Stimulated activated CD4-positive, alpha-beta T cell treated with anti-CD3 and anti-CD28 coated beads, Interleukin-15, amount 100 ng/mL, for 24 hours (primary cell): ENCODE data around the gene REELD1.
A peak's percentile ranks its signal among the peaks of the same experiment; 100 is the strongest.

ENCODE experiments used
- DNase-seq: peaks from one replicate; pipeline ENCODE4 v3.0.0-alpha.2; 2020

REELD1 gene

DNA sequence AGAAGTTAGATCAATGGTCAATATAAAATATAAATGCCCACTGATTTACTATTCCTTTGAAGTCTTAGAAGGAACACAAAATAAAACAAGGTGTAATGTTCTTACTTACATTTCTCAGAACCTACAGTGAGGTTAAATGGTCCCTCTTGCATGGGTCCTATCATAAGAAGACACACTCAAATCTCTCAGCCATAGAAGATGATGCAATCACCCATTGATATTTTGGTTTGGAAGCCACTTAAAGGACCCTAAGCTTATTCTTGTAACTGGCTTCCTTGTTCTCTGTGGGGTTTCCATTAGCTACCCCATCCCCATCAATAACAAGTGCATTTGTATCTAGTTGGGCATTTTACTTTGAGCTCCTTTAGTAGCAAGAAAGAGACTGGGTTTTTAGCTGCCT, 15.1 kb downstream of the REELD1 start:
- DNase-seq: no peak

DNA sequence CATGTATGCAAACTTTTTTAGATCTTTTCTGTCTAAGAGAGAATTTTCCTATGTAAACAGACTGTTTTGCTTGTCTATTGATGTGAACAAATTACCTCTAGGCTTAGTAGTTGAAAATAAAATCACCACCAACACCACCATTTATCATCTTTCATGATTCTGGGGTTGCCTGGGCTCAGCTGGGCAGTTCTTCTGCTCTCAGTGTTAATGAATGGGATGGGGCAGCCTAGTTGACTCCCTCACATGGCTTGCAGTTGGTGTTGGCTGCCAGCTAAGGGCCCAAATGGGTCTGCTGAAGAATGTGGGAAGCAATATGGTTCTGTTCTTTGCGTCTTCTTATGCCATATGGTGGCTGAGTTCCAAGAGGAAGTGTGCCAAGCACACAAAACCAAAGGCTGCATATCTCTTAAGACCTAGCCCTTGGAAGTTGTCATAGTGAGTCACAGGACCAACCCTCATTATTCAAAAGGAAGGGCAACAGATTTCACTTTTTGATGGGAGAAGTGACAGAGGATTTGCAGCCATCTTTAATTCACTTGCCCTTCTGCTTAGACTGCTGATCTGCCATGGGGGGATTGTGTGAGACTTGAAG, 17.9 kb downstream of the REELD1 start:
- DNase-seq: no peak

DNA sequence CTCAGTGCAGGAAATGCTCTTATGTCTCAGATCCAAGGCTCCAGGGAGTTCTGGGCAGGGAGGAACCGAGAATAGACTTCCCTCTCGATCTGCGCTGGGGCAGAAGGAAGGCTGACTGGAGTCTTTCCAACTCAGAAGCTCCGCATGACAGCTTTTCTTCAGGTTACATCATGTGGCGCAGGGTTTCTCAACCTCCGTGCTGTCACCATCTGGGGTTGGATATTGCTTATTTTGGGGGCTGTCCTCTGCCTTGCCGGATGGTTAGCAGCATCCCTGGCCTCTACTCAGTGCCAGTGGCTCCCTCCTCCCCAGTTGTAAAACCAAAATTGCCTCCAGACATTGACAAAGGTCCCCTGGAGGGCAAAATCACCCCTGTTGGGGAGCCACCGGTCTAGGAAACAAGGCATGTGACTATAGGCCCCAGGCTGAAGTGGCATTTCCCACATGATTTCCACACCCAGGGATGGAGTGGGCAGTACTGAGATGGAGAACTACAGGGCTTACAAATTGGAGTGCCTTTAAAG, 21.4 kb downstream of the REELD1 start:
- DNase-seq: no peak

- DNase-seq: no peak
Measured at GRCh38 chr4:146236216-146236615, 21.9 kb downstream of the REELD1 start.

DNA sequence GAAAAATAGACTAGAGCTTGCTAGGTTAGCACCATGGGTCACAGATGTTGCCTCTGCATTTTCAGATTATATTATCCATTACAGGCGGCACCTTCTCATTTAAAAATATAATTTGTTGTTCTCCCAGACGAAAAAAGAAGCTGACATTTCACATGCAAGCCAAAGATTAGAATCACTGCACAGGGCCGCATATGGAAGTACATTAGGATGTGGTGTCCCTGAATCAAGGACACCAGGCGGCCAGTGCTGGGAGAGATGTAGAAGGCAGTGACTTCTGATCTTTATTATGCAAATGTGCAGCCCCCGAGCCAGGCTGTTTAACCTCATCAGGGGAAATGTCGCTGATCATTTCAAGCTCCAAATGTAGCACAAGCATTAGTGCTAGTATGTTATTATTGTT, 22.8 kb downstream of the REELD1 start:
- no peak for DNase-seq

DNA sequence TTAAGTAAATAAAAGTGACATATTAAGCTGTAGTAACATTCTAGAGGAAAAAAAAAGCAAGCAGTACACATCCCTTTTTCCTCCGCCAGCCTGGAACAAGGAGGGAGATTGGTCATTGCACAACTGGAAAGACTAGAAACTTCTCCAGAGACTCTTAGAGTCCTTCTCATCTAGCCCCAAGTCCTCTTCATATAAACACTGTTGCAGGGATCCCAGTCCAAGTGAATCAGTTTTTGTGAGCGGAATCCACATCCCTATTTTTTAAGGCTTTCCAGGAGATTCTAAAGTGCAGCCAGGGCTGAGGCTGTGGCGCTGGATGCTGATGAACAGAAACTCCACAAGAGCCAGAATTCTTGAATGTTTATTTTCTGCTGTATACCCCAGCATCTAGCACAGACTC, 23.8 kb downstream of the REELD1 start:
- DNase-seq: no peak

- peak; percentile 82 for DNase-seq
Measured at GRCh38 chr4:146243141-146243882, 29.0 kb downstream of the REELD1 start.

DNA sequence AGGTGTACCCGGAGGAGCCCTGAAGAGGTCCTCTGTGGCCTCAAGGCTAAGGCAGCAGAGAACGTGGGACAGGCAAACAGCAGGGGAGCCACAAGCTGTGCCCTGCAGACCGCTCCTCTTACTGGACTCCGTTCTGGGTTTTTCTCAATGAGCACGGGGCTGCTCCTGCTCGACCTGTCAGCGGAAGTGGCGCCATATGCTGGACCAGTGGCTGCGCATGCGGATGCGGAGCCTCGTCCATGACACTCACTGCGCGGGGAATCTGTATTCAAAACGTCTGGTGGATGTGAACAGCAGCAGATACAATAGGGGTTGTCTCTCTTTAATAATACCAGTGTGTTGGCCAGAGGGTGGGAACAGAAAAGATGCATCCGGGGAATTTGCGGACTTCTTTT, 29.5 kb downstream of the REELD1 start:
- no peak for DNase-seq

DNA sequence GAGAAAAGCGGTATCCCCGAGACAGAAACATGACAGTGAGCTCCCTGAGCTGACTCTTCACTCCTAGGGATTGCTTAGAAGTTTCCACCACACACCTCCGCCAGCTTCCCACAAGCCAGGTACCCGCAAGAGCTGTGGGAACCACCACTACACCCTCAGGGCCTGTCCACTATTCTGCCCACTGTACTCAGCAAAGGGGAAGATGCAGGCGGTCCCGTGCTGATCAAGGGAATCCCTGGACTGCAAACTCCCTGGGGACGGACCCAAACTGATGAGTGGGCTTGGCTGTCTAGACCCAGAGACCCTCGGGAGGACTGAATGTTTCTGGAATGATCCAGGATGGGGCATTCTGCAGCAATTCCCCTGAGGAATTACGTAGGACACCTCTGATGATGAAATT, 30.2 kb downstream of the REELD1 start:
- DNase-seq: no peak

DNA sequence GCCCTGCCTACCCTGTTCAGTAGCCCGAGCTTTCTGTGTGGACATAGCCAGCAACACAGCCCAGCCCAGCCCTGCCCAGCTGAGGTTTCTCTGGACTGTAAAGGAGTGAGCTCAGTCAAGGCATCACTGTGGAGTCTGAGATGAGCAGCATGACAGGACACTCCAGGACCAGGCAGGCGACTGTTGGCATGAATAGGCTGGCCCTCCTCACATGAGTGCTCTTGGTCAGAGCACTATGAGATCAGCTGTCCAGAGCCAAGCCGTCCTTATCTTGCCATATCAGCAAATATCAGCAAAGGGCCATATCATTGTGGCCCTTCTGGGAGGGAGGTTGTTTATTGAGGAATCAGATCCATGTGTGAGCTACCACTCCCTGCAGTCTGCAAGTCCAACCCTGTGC, 30.9 kb downstream of the REELD1 start:
- no peak for DNase-seq

DNA sequence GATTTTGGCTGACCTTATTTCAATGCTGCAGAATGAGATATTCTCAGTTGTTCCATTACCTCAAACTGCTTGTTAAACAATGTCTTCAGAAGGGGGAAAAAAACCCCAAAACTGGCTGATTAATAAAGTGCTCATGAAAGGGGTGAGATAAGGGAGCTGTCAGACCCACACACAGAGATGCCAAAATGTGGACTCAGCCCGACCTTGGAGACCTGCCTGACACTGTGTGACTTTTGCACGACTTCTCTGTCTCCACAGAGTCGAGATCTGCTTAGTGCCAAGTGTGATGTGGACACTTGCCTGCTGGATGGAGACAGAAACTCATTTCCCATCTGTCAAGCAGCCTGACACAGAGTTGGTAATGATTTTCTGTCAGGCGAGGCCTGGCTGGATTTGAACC, 31.5 kb downstream of the REELD1 start:
- peak; percentile 13 for DNase-seq

DNA sequence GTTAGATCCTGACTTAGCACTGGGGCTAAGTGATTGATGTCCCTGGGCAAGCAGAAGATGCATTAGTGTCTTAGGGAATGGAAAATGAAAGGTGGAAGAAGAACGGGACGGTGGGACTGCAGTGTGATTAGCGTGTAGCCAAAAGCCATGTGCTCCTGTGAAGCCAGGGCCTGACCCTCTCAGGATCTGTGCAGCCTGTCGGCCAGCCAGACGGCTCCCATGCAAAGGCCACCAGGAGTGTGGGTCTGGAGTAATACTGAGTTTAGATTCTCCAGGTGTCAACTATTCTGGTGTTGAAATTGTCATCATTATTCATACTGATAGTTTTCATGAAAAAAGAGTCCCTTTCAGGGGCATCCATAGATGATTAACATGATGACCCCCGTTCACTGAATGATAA, 32.0 kb downstream of the REELD1 start:
- DNase-seq: no peak

DNA sequence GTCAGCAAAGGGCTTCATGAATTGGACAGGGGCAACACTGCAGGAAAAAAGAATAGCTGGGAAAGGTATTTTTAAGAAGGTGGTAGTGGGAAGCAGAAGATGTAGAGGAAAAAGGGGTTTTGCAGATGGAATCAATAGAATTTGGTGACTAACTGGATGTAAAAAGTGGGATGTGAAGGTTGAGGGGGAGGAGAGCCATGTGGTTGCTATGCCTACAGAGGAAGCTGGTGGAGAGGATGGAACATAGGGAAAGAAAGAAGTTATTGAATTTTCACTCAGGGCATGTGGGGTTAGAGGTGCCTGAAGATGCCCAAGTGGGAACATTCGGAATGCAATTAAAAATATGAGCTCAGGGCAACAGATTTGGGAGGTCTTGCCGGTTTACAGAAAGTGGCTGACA, 33.0 kb downstream of the REELD1 start:
- DNase-seq: no peak

- DNase-seq: no peak
Measured at GRCh38 chr4:146252969-146253611, 38.8 kb downstream of the REELD1 start.

DNA sequence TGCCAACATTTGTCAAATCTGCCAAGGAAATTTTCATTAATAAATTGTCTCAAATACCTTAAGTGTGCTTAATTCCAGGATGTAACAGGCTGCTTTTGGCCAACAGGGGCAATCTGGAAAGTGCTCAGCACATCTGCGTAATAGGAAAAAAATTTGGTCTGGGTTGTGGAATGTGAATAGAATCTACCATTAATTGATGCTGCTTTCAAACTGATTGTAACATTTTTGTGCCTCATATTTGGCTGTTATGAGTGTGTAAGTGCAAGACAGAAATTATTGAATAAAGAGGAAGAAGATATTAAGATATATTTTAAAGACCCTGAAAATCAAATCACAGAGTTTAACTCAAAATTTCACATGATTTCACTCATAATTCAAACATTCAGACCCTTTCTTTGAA, 41.1 kb downstream of the REELD1 start:
- no peak for DNase-seq

- DNase-seq: no peak
Measured at GRCh38 chr4:146255874-146256273, 41.5 kb downstream of the REELD1 start.

- no peak for DNase-seq
Measured at GRCh38 chr4:146256328-146256727, 42.0 kb downstream of the REELD1 start.

DNA sequence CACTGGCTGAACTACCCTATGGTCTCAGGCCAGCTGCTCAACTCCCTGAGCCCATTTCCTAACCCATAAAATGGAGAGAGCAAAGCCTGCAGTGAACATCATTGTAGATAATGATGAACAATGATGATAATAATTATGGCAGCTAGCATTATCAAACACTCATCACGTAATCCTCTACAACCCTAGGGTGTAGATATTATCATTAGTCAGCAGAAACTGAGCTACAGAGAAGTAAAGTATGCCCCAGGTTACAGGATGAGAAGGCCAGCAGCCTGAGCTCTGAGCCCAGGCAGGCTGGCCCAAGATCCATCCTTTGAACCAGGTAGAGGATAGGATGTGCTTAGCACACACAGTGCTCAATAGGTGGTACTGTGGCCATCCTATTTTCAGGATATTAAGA, 43.2 kb downstream of the REELD1 start:
- no peak for DNase-seq

GRCh38 chr4:146260521-146260920, 46.2 kb downstream of the REELD1 start:
- DNase-seq: no peak

DNA sequence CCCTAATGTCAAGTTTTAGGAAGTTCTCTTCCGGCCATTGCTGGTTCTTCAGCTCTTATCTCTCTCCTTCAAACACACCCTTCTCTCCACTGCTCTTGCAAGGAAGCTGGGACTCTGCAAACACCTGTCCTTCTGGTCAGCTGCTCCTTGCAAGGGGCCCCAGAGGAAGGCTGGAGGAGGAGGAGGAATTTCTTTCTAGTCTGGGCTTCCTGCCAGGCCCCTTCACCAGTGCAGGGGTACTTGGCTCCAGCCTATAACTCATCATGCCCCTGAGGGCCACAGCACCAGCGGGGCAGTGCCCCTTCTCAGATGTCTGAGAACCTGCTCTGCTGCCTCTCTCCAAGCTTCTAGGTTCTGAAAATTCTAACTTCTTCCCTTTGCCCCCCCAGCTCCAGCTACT, 46.7 kb downstream of the REELD1 start:
- no peak for DNase-seq

DNA sequence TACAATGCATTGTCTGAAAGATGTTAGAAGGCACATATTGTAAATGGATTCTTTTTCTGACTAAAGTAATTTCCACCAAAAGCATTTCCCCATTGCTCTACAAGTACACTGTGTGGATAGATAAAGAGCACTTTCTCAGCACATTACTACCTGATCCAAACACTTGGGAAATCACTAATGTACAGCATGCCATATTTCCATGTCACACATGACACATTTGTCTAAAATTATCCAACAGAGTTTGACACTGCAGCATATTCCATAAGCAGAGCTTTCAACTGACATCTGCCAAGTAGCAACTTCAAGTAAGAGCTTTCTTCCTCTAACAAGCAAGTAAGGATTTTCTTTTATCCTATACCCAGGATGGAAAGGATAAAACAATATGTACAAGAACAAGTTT, 49.5 kb downstream of the REELD1 start:
- DNase-seq: no peak

- no peak for DNase-seq
Measured at GRCh38 chr4:146265950-146266490, 51.7 kb downstream of the REELD1 start.

DNA sequence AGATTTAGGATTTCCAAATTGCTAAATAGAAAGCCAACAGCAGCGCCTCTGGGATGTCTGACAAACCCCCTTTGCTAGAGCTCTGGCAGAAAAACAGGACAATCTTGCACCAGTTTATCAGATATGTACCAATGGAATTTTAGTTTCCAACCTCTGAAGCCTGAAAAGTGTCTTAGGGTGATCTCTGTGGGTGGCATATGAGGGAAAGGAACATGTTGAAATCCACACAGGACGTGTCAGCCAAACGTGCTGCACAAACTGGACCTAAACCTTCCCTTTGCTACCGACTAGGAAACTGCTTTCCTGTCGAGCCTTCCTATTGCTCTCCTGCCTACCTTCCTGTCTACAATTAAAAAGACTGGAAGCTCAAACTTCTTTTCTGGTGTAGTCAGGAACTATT, 53.5 kb downstream of the REELD1 start:
- no peak for DNase-seq

DNA sequence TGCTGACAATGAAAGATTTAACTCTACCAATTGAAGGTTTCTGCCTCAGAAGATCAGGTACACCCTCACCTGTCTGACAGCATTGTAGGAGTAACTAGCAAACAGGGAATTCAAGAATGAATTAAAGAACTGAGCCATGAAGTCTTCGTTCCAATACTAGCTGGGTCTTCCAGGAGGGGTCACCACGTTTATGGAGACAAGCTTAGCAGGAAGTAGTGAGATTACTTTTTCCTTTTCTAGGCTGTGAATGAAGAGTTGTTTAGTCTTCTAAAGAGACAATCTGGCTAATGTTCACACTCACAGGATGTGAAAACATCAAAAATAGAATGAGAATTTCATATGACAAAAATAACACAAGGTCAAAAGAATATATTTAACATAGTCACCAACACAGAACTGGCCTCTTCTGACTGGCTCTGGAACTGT, 54.9 kb downstream of the REELD1 start:
- DNase-seq: no peak
